Subcutaneous adipose tissue (tissue), 4 donors: Measurements from ENCODE around the gene MRPL3. TPM values are rescaled to one million over a fixed set of nuclear protein-coding genes. Genes with fewer than 3 reads are reported as not detected.

ENCODE experiments used
- CTCF ChIP-seq: fragments of 450-650 bp; IDR thresholded peaks from one replicate; pipeline ENCODE4 v1.5.1; 2016; ENCODE audit warnings: low read depth, mild to moderate bottlenecking, control low read depth, antibody characterized with exemption, moderate library complexity
- total RNA-seq, 4 donors: library from RNA; depleted of rRNA; stranded (reverse); fragments of >200 nt; gene quantifications; one replicate each; pipeline ENCODE4 v1.1.0, GENCODE V29; 2016

The MRPL3 gene
- total RNA-seq, 4 donors from 2014 or later: 51.4 to 118 (median 62.7) TPM

- no peak for TF ChIP-seq CTCF
These were observed 40.9 kb upstream of the MRPL3 start for GRCh38 chr3:131543714-131544113.

GRCh38 chr3:131541288-131541687 lies 38.5 kb upstream of the MRPL3 start:
- no peak for TF ChIP-seq CTCF

GRCh38 chr3:131540821-131541220 lies 38.0 kb upstream of the MRPL3 start:
- TF ChIP-seq CTCF: no peak

GRCh38 chr3:131540143-131540542 lies 37.4 kb upstream of the MRPL3 start:
- no peak for TF ChIP-seq CTCF

- TF ChIP-seq CTCF: no peak
These were observed 36.2 kb upstream of the MRPL3 start for GRCh38 chr3:131538968-131539367.

- TF ChIP-seq CTCF: no peak
These were observed 34.8 kb upstream of the MRPL3 start for GRCh38 chr3:131537531-131537930.

- TF ChIP-seq CTCF: no peak
These were observed 32.8 kb upstream of the MRPL3 start for GRCh38 chr3:131535596-131535995.
